8988T (cell line): ENCODE results near the gene CACUL1.
A peak's percentile ranks its signal among the peaks of the same experiment; 100 is the strongest.

Experiments used
- DNase-seq: peaks from one replicate; pipeline ENCODE4 v3.0.0; 2011

Gene CACUL1

GRCh38 chr10:118732245-118733165, 22.3 kb downstream of the CACUL1 start:
- no peak for DNase-seq

GRCh38 chr10:118730756-118731456, 23.9 kb downstream of the CACUL1 start:
- DNase-seq, result no peak

- no peak for DNase-seq
Observed at GRCh38 chr10:118729641-118730258, 25.0 kb downstream of the CACUL1 start.

- no peak for DNase-seq
Observed at GRCh38 chr10:118729200-118729599, 25.6 kb downstream of the CACUL1 start.

- DNase-seq, result no peak
Observed at GRCh38 chr10:118725886-118726500, 28.8 kb downstream of the CACUL1 start.

- no peak for DNase-seq
Observed at GRCh38 chr10:118723466-118723865, 31.3 kb downstream of the CACUL1 start.

- DNase-seq, result no peak
Observed at GRCh38 chr10:118721539-118721876, 33.3 kb downstream of the CACUL1 start.

GRCh38 chr10:118720685-118721538, 33.9 kb downstream of the CACUL1 start:
- DNase-seq, result no peak

GRCh38 chr10:118714366-118714765, 40.4 kb downstream of the CACUL1 start:
- DNase-seq, result no peak

- no peak for DNase-seq
Observed at GRCh38 chr10:118712930-118713634, 41.7 kb downstream of the CACUL1 start.

- no peak for DNase-seq
Observed at GRCh38 chr10:118712080-118712479, 42.7 kb downstream of the CACUL1 start.

- DNase-seq, result no peak
Observed at GRCh38 chr10:118710487-118710886, 44.3 kb downstream of the CACUL1 start.

GRCh38 chr10:118708571-118708970, 46.2 kb downstream of the CACUL1 start:
- no peak for DNase-seq

- no peak for DNase-seq
Observed at GRCh38 chr10:118704711-118705110, 50.1 kb downstream of the CACUL1 start.

GRCh38 chr10:118701529-118702323, 53.0 kb downstream of the CACUL1 start:
- DNase-seq, result no peak

- peak; percentile 34 for DNase-seq
Observed at GRCh38 chr10:118698421-118698820, 56.3 kb downstream of the CACUL1 start.

GRCh38 chr10:118694848-118695247, 59.9 kb downstream of the CACUL1 start:
- DNase-seq, result no peak

GRCh38 chr10:118692872-118693271, 61.9 kb downstream of the CACUL1 start:
- DNase-seq, result no peak

- DNase-seq, result no peak
Observed at GRCh38 chr10:118689070-118689858, 65.5 kb downstream of the CACUL1 start.

- DNase-seq, result no peak
Observed at GRCh38 chr10:118687472-118687871, 67.3 kb downstream of the CACUL1 start.
